Adipose tissue (tissue), 3 donors: ENCODE results near the gene SMAD2. TPM values are rescaled to one million over a fixed set of nuclear protein-coding genes. Genes with fewer than 3 reads are reported as not detected.
"Not testable (repeated sequence)": the region's sequence is repeated elsewhere in the genome, so short reads cannot be mapped to it uniquely, and the experiment has no call there.

Experiments
- H3K27ac ChIP-seq: one replicate; pipeline ENCODE4 v1.5.1; 2013; ENCODE audit warnings: low read depth, low read length
- WGBS, 3 donors: extraction: QIAGEN DNeasy Blood & Tissue Kit; methylation state at CpG; one replicate each; pipeline ENCODE4 v1.1.7; 2013; 5-methylcytosine and 5-hydroxymethylcytosine counted together
- polyA plus RNA-seq, 3 donors: library from polyadenylated mRNA; stranded (reverse); fragments of 200-250 nt; gene quantifications; one replicate each; pipeline ENCODE4 v1.2.3, GENCODE V29; 2013
- donor health status: healthy with polysubstance abuse.
- donor health status: Bipolar disorder and iron deficiency.
- donor health status: healthy.

SMAD2 gene
- polyA plus RNA-seq, 3 donors = 34.1 to 48.6 (median 48.1) TPM

GRCh38 chr18:47779381-47779780, 151.1 kb downstream of the SMAD2 start:
- 54 to 87% (median 79%) methylated on average over 3 of the region's 3 CpGs for WGBS, 3 donors
- no peak overlapping the region for H3K27ac ChIP-seq

- WGBS, 3 donors = 86 to 95% (median 91%) methylated on average over 2 of the region's 2 CpGs
- H3K27ac ChIP-seq = no peak overlapping the region
Measured at GRCh38 chr18:47777626-47778025, 152.8 kb downstream of the SMAD2 start.

- H3K27ac ChIP-seq = no peak overlapping the region
- WGBS, 3 donors = 59 to 80% (median 73%) methylated on average over 5 of the region's 5 CpGs
Measured at GRCh38 chr18:47775961-47776360, 154.5 kb downstream of the SMAD2 start.

GRCh38 chr18:47773931-47774330, 156.5 kb downstream of the SMAD2 start:
- no peak overlapping the region for H3K27ac ChIP-seq
- 45 to 87% (median 72%) methylated on average over 2 of the region's 2 CpGs for WGBS, 3 donors

- H3K27ac ChIP-seq = no peak overlapping the region
- WGBS, 3 donors = 58 to 62% (median 59%) methylated on average over 16 of the region's 16 CpGs
Measured at GRCh38 chr18:47772374-47773248, 157.8 kb downstream of the SMAD2 start.

GRCh38 chr18:47771922-47772321, 158.5 kb downstream of the SMAD2 start:
- no peak overlapping the region for H3K27ac ChIP-seq
- 54 to 59% (median 56%) methylated on average over 3 of the region's 3 CpGs for WGBS, 3 donors

GRCh38 chr18:47767699-47768098, 162.8 kb downstream of the SMAD2 start:
- no peak overlapping the region for H3K27ac ChIP-seq
- WGBS, 3 donors = 80 to 83% (median 81%) methylated on average over 2 of the region's 2 CpGs

- H3K27ac ChIP-seq = not testable (repeated sequence)
- WGBS, 3 donors = 90 to 98% (median 92%) methylated on average over 3 of the region's 3 CpGs
Measured at GRCh38 chr18:47767198-47767597, 163.3 kb downstream of the SMAD2 start.
